H1 (cell line): Measurements from ENCODE around the gene ARHGEF5. TPM values are rescaled to one million over a fixed set of nuclear protein-coding genes. Genes with fewer than 3 reads are reported as not detected.

Experiments
- CTCF ChIA-PET: fragments of 300-600 bp; sonication (Branson Sonifier 250); formaldehyde crosslinking; loops from one replicate; lab custom pipeline; 2021; ENCODE audit not compliant: partially characterized antibody; lab: Charles Lee
- POLR2A ChIA-PET: fragments of 300-600 bp; sonication (Branson Sonifier 250); formaldehyde crosslinking; loops from one replicate; lab custom pipeline; 2021; ENCODE audit warnings: inconsistent platforms; ENCODE audit not compliant: partially characterized antibody; lab: Charles Lee
- DNase-seq, 2 experiments: peaks; one replicate each; pipeline versions ENCODE4 v3.0.0 to v3.0.0-alpha.2; 2010 to 2022; ENCODE audit warnings: low spot score in 2 of 2, low read depth in 1 of 2, mixed read lengths in 1 of 2
- FAIRE-seq: peaks from 2 replicates; lab custom pipeline; 2011; peaks lifted over from hg19 to GRCh38; lab: Jason Lieb, UNC
- H2AFZ ChIP-seq: 2 replicates; pipeline ENCODE4 v1.8.1; 2012; ENCODE audit warnings: low read length, inconsistent platforms
- H2AK5ac ChIP-seq: 2 replicates; pipeline ENCODE4 v1.6.1; 2013; ENCODE audit warnings: low read depth, low read length
- H2BK120ac ChIP-seq: replicated peaks from 2 replicates; pipeline ENCODE3; 2013; ENCODE audit warnings: low read depth, low read length, inconsistent platforms
- H2BK12ac ChIP-seq: 2 replicates; pipeline ENCODE4 v1.6.1; 2013; ENCODE audit warnings: low read depth, low read length
- H2BK15ac ChIP-seq: 2 replicates; pipeline ENCODE4 v1.6.1; 2013; ENCODE audit warnings: low read length
- H2BK20ac ChIP-seq: 2 replicates; pipeline ENCODE4 v1.6.1; 2013; ENCODE audit warnings: low read length
- H2BK5ac ChIP-seq: 2 replicates; pipeline ENCODE4 v1.6.1; 2013; ENCODE audit warnings: low read depth, low read length
- H3K14ac ChIP-seq: 2 replicates; pipeline ENCODE4 v1.6.1; 2013; ENCODE audit warnings: inconsistent platforms; ENCODE audit not compliant: insufficient read length
- H3K18ac ChIP-seq: 2 replicates; pipeline ENCODE4 v1.6.1; 2013; ENCODE audit warnings: low read length; ENCODE audit errors: extremely low read depth
- H3K23ac ChIP-seq: 2 replicates; pipeline ENCODE4 v1.6.1; 2013; ENCODE audit warnings: inconsistent platforms; ENCODE audit not compliant: insufficient read length
- H3K23me2 ChIP-seq: 2 replicates; pipeline ENCODE4 v1.6.1; 2013; ENCODE audit warnings: low read depth, low read length
- H3K27ac ChIP-seq: 2 replicates; pipeline ENCODE4 v1.6.1; 2011; ENCODE audit warnings: low read depth, low read length, inconsistent platforms
- H3K27me3 ChIP-seq, 4 experiments: replicated peaks in 1 of 4; 1 replicate in 1 of 4; 2 replicates in 3 of 4; pipeline versions ENCODE4 v1.6.1 to v1.8.1; 2011 to 2013; ENCODE audit warnings: low read length in 3 of 4, mild to moderate bottlenecking in 3 of 4, inconsistent platforms in 2 of 4, mixed read lengths in 2 of 4, moderate library complexity in 1 of 4; ENCODE audit not compliant: control insufficient read depth in 3 of 4, insufficient read depth in 3 of 4; ENCODE audit errors: extremely low read depth in 1 of 4
- H3K36me3 ChIP-seq, 4 experiments: 2 replicates each; pipeline versions ENCODE4 v1.6.1 to v1.8.1; 2011 to 2013; ENCODE audit warnings: mild to moderate bottlenecking in 4 of 4, low read length in 3 of 4, moderate library complexity in 2 of 4, control low read depth in 1 of 4, inconsistent platforms in 1 of 4; ENCODE audit not compliant: insufficient read depth in 4 of 4, control insufficient read depth in 2 of 4
- H3K4ac ChIP-seq: replicated peaks from 2 replicates; pipeline ENCODE3; 2013; ENCODE audit warnings: low read length, low read depth, mixed read lengths, inconsistent platforms; ENCODE audit not compliant: insufficient read length
- H3K4me1 ChIP-seq, 4 experiments: replicated peaks in 1 of 4; 1 replicate in 1 of 4; 2 replicates in 3 of 4; pipeline versions ENCODE4 v1.6.1 to v1.8.1; 2011 to 2013; ENCODE audit warnings: low read length in 3 of 4, inconsistent platforms in 2 of 4, mixed read lengths in 1 of 4; ENCODE audit not compliant: insufficient read depth in 4 of 4, control insufficient read depth in 3 of 4
- H3K4me2 ChIP-seq, 2 experiments: 2 replicates each; pipeline versions ENCODE4 v1.6.1 to v1.8.1; 2011 to 2013; ENCODE audit warnings: low read depth in 2 of 2, low read length in 2 of 2, control low read depth in 1 of 2, inconsistent platforms in 1 of 2, mild to moderate bottlenecking in 1 of 2; ENCODE audit not compliant: insufficient read depth in 1 of 2
- H3K4me3 ChIP-seq, 4 experiments: fragments of 200-600, 300-600 bp in 1 of 4; sonication (generic), shearing (Covaris generic), sonication (Bioruptor Twin) in 1 of 4; 2 replicates each; pipeline versions ENCODE4 v1.5.1 to v1.8.1; 2011 to 2016; ENCODE audit warnings: low read length in 4 of 4, low read depth in 3 of 4, control low read depth in 2 of 4, inconsistent platforms in 2 of 4, mild to moderate bottlenecking in 2 of 4, mixed read lengths in 1 of 4, moderate library complexity in 1 of 4; ENCODE audit not compliant: insufficient read depth in 2 of 4; ENCODE audit errors: extremely low read depth in 1 of 4
- H3K56ac ChIP-seq: replicated peaks from 2 replicates; pipeline ENCODE3; 2013; ENCODE audit warnings: low read depth, mild to moderate bottlenecking, mixed read lengths, low read length, inconsistent platforms; ENCODE audit not compliant: insufficient read length
- H3K79me1 ChIP-seq: 2 replicates; pipeline ENCODE4 v1.6.1; 2013; ENCODE audit warnings: low read depth, low read length, control low read depth
- H3K79me2 ChIP-seq, 2 experiments: 2 replicates each; pipeline versions ENCODE4 v1.6.1 to v1.8.1; 2012 to 2013; ENCODE audit warnings: low read length in 2 of 2, mild to moderate bottlenecking in 2 of 2, inconsistent platforms in 1 of 2; ENCODE audit not compliant: insufficient read depth in 2 of 2, control insufficient read depth in 1 of 2
- H3K9ac ChIP-seq, 4 experiments: replicated peaks in 1 of 4; 1 replicate in 1 of 4; 2 replicates in 3 of 4; pipeline versions ENCODE4 v1.6.1 to v1.8.1; 2011 to 2013; ENCODE audit warnings: low read depth in 3 of 4, low read length in 3 of 4, control low read depth in 2 of 4, mild to moderate bottlenecking in 2 of 4, moderate library complexity in 2 of 4, inconsistent platforms in 1 of 4; ENCODE audit errors: extremely low read depth in 1 of 4
- H3K9me3 ChIP-seq, 2 experiments: 2 replicates each; pipeline versions ENCODE4 v1.6.1 to v1.8.1; 2012 to 2013; ENCODE audit warnings: mild to moderate bottlenecking in 2 of 2, moderate library complexity in 2 of 2, control low read depth in 1 of 2, inconsistent platforms in 1 of 2, low read depth in 1 of 2, low read length in 1 of 2, mixed read lengths in 1 of 2; ENCODE audit not compliant: insufficient read depth in 2 of 2
- H4K20me1 ChIP-seq, 2 experiments: replicated peaks in 1 of 2; 2 replicates each; pipeline versions ENCODE3 to v1.8.1; 2011 to 2013; ENCODE audit warnings: inconsistent platforms in 2 of 2, low read length in 2 of 2, mild to moderate bottlenecking in 1 of 2; ENCODE audit not compliant: insufficient read depth in 2 of 2, control insufficient read depth in 1 of 2
- H4K5ac ChIP-seq: 2 replicates; pipeline ENCODE4 v1.6.1; 2013; ENCODE audit warnings: low read length, low read depth, mixed read lengths, inconsistent platforms; ENCODE audit not compliant: insufficient read length
- H4K8ac ChIP-seq: 2 replicates; pipeline ENCODE4 v1.8.0; 2013; ENCODE audit warnings: mild to moderate bottlenecking, moderate library complexity, low read length, inconsistent platforms; ENCODE audit not compliant: insufficient read depth; ENCODE audit errors: extremely low read depth
- H4K91ac ChIP-seq: replicated peaks from 2 replicates; pipeline ENCODE3; 2013; ENCODE audit warnings: low read length, mixed read lengths, inconsistent platforms; ENCODE audit not compliant: insufficient read length
- FOSL1 ChIP-seq: IDR thresholded peaks from 2 replicates; pipeline ENCODE4 v1.6.1; 2011; ENCODE audit warnings: mild to moderate bottlenecking, low read depth, low read length, moderate library complexity; ENCODE audit not compliant: insufficient read depth
- NRF1 ChIP-seq: IDR thresholded peaks from 2 replicates; pipeline ENCODE4 v1.6.1; 2011; ENCODE audit warnings: mild to moderate bottlenecking, low read depth, low read length, improper control_type of control experiment
- SIN3A ChIP-seq, 2 experiments: IDR thresholded peaks in 1 of 2; conservative IDR thresholded peaks in 1 of 2; 2 replicates each; pipeline ENCODE4 v1.6.1; 2011 to 2012; ENCODE audit warnings: low read length in 2 of 2, improper control_type of control experiment in 1 of 2, low read depth in 1 of 2, mild to moderate bottlenecking in 1 of 2
- SIRT6 ChIP-seq: IDR thresholded peaks from one replicate; pipeline ENCODE4 v1.7.1; 2012; ENCODE audit warnings: low read length, inconsistent platforms
- SP1 ChIP-seq: IDR thresholded peaks from 2 replicates; pipeline ENCODE4 v1.6.1; 2011; ENCODE audit warnings: low read depth, low read length
- WGBS, 2 experiments: shearing (Covaris generic) in 1 of 2; methylation state at CpG; one replicate each; pipeline versions ENCODE4 v1.1.6 to v1.1.7; 2013 to 2015; ENCODE audit warnings: low lambda C conversion rate in 2 of 2, mixed read lengths in 2 of 2, inconsistent platforms in 1 of 2, low coverage in 1 of 2, missing lambda C conversion rate in 1 of 2; ENCODE audit not compliant: insufficient replicate concordance in 2 of 2, insufficient coverage in 1 of 2, insufficient read length in 1 of 2; ENCODE audit errors: extremely low coverage in 1 of 2, missing lambda C conversion rate in 1 of 2; 5-methylcytosine and 5-hydroxymethylcytosine counted together
- polyA plus RNA-seq, 7 experiments: library from polyadenylated mRNA; depleted of rRNA in 3 of 7; stranded (reverse) in 5 of 7; unstranded in 2 of 7; fragments of >200 nt in 5 of 7; fragments of 200-250 nt in 2 of 7; gene quantifications; 1 replicate in 5 of 7; 2 replicates in 1 of 7; 4 replicates in 1 of 7; pipeline versions ENCODE4 v1.2.1 to v1.2.3, GENCODE V29; 2011 to 2013; ENCODE audit warnings: missing spikeins in 2 of 7, mixed read lengths in 2 of 7
- total RNA-seq: library from RNA; stranded (reverse); fragmentation: NEBNext Ultra II Directional; extraction: Animal tissue kit (Norgen Biotek cat#: 25700); gene quantifications from 2 replicates; pipeline ENCODE4 v1.2.1, GENCODE V29; 2021

The ARHGEF5 gene
- total and polyA plus RNA-seq, 2 of the 8 experiments (the other 6 are each of a cell fraction or from before 2014, with no cell fraction given) = 12.8 to 34.6 TPM

DNA sequence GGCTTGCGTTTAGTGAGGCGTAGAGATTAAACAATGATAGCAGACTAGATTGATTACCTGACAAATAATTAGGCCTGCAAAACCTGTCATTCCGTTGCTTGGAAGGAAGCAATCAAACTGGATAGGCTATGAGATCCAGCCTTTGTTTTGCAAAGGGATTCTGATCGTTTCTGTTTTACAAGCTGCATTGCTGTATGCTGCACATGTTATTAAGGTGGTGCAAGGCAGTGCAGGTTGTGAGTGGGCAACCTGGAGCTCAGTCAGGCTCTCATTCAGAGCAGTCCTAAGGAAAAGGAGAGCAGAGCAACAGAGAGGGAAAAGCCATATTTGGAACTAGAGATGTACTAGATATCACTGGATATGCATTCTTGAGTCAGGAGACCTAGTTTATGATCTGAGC, 55.2 kb downstream of the ARHGEF5 start:
- H3K4me2 ChIP-seq = no peak overlapping the region
- H2BK120ac ChIP-seq = no peak overlapping the region
- H3K36me3 ChIP-seq = no peaks in the 10 kb centered on the region
- no peaks in the 10 kb centered on the region for H3K9me3 ChIP-seq
- POLR2A ChIA-PET = no interaction called here
- no peaks in the 10 kb centered on the region for H3K79me2 ChIP-seq
- H3K4me1 ChIP-seq = peaks cover 0 to 6% (median 3%) of the 10 kb centered on the region in 4 experiments; a peak in 4 of 7 replicates
- H3K4me3 ChIP-seq = no peak overlapping the region
- FAIRE-seq = no peak
- no peak overlapping the region for H4K5ac ChIP-seq
- CTCF ChIA-PET = interaction anchor here (0.6 to 2.6 kb wide), 7 partner anchors 11 to 311 kb away, joined by 3 to 12 read pairs (median 7); no protein-coding TSS in a partner anchor
- no peak overlapping the region for H2AK5ac ChIP-seq
- H2BK20ac ChIP-seq = no peak overlapping the region
- no peaks in the 10 kb centered on the region for H3K23me2 ChIP-seq
- no peak overlapping the region for H4K8ac ChIP-seq
- H3K4ac ChIP-seq = no peak overlapping the region
- no peak overlapping the region for H3K18ac ChIP-seq
- H4K20me1 ChIP-seq = no peaks in the 10 kb centered on the region
- no peak overlapping the region for H2BK15ac ChIP-seq
- H3K9ac ChIP-seq = no peak overlapping the region
- no peak for DNase-seq
- H3K14ac ChIP-seq = no peak overlapping the region
- WGBS, 2 experiments = 71% methylated on average over 4 of the region's 4 CpGs; no CpG with 5 or more reads in 1 of the 2 experiments
- H3K79me1 ChIP-seq = no peaks in the 10 kb centered on the region
- peak overlapping the region; percentile 58; the same call in 1 of the 2 replicates for H2AFZ ChIP-seq
- no peak overlapping the region for H4K91ac ChIP-seq
- H2BK5ac ChIP-seq = no peak overlapping the region
- TF ChIP-seq SIN3A (conservative IDR thresholded peaks at IDR 0.05 in 1 of 2, IDR thresholded peaks at IDR 0.05 in 1 of 2; ENCODE audit: low read depth in 1 of 2, low read length in 2 of 2) = no peak
- TF ChIP-seq SIRT6 = no peak
- TF ChIP-seq FOSL1 = no peak
- no peak for TF ChIP-seq SP1
- no peak for TF ChIP-seq NRF1
- H3K27me3 ChIP-seq = peaks cover 0 to 2% (median 0%) of the 10 kb centered on the region in 4 experiments; a peak in 1 of 7 replicates
- H2BK12ac ChIP-seq = no peak overlapping the region
- H3K27ac ChIP-seq = no peak overlapping the region
- no peak overlapping the region for H3K56ac ChIP-seq
- H3K23ac ChIP-seq = no peak overlapping the region
